GM21390 (cell line): ENCODE data around the gene SEC22C.

Experiments used
- ATAC-seq: cut with Tn5 transposase; IDR thresholded peaks from one replicate; pipeline ENCODE4 v1.9.1; 2021; ENCODE audit not compliant: unreplicated experiment

SEC22C gene

DNA sequence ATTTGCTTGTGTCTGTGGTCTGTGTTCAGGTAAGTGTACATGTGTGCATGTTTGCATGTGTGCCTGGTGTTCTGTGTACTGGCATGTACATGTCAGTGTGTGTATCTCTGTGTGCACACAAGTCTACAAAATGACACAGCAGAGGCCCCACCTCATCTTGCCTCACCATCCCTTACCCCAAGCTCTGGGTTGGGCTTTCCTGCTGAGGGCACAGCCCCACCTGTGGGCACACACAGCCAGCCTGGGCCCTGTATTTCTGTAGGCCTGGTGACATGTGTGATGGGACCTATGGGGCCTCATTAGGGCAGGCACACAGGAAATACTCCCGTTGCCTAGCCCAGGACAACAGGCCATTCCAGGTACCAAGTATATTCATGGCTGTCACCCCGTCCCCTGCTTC, 65.8 kb downstream of the SEC22C start:
- ATAC-seq, result no peak

- no peak for ATAC-seq
These were observed 66.3 kb downstream of the SEC22C start for GRCh38 chr3:42515391-42515916.

- no peak for ATAC-seq
These were observed 66.9 kb downstream of the SEC22C start for GRCh38 chr3:42514876-42515275.

DNA sequence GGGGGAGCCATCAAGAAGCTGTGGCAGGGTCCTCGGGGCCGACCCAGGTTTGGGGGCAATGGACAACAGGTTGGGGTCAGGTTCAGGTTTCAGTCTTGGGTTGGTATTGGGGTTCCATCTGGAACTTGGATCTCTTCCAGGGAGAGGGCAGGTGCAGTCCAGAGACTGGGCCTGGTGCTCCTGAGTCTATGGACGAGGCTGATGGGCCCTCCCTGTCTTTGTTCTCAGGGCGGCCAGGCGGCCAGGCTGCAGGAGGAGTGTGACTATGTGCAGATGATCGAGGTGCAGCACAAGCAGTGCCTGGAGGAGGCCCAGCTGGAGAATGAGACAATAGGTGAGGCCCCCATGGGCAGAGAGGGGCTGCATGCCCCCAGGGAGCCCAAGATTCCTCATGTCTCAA, 68.2 kb downstream of the SEC22C start:
- no peak for ATAC-seq

GRCh38 chr3:42513121-42513520, 68.6 kb downstream of the SEC22C start:
- no peak for ATAC-seq

DNA sequence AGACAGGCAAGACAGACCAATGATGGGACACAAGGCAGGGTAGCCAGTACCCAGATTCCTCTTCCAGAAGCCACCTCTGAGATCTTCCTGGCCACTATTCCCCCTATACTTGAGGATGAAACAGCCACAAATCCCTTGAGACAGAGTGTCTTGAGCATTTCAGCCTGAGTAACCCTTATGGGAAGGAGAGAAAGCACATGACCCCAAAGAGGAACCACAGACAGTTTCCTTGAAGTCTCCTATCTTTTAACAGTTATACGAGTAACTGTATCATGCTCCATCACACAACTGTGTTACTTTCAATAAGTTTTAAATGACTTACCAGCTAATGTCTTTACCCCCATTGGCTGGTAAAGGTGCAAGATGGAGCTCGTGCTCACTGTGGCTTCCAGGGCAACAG, 70.0 kb downstream of the SEC22C start:
- ATAC-seq, result no peak

GRCh38 chr3:42511201-42511600, 70.6 kb downstream of the SEC22C start:
- ATAC-seq, result no peak

- no peak for ATAC-seq
These were observed 71.4 kb downstream of the SEC22C start for GRCh38 chr3:42510325-42510724.

- no peak for ATAC-seq
These were observed 72.7 kb downstream of the SEC22C start for GRCh38 chr3:42509111-42509510.

DNA sequence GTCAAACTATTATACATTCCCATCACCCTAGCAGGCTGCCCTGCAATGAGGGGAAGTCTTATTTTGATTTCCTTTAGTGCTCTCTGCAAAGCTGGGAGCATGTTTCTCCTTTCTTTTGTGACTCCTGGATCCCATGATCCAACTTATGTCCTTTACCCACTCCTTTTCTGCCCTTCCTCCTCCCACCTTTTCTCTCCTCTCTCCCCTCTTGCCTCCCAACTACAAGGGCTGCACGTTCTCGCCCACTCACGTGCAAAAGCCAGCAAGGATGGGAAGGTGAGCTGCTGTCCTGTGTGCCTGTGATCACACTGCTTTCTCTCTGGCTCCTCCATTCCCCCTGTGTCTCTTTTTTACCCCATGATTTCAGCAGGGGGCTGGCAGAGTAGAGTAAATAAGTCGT, 73.2 kb downstream of the SEC22C start:
- ATAC-seq, result no peak

GRCh38 chr3:42507761-42508335, 73.9 kb downstream of the SEC22C start:
- ATAC-seq, result no peak

DNA sequence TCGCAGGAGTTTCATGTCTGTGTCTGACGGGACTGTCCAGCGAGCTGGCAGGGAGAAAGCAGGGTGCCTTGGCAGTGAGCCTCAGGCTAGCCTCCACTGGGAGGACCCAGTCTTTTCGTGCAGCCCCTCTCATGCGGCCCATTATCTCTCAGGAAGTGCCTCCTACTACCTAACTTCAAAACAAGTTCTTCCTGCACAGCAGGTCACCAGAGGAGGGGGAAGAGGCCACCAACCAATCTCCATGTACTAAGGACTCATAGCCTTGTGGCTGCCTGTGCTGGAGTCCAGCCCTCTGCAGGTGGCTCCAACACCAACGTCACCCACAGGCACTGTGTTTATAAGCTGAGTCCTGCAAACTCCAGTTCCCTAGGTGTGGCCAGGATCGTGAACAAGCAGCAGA, 74.5 kb downstream of the SEC22C start:
- no peak for ATAC-seq

DNA sequence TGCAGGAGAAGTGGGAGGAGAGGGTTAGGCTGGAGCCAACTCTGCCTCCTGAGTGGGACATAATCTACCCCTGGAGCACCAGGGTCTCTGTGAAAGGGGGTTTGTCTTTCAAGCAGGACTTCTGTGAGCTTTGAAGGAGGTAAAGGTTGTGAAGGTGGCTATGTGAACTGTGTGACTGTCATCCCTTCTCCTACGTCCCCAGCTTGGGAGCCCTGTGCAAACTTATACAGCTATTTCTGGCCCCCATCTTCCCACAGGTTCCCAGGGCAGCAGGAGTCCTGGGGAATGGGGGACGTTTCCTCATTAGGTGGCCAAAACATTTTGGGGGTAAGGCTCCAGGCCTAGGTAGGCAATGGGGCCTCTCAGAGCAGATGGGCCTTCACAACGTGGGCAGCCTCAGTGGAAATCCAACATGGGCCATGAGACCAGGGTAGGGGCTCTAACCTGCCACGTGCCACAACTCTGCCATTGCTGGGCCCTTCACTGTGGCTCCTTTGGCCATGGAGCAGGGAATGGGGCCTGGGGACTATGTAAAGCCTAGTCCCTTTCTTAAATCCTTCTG, 75.8 kb downstream of the SEC22C start:
- ATAC-seq, result no peak

DNA sequence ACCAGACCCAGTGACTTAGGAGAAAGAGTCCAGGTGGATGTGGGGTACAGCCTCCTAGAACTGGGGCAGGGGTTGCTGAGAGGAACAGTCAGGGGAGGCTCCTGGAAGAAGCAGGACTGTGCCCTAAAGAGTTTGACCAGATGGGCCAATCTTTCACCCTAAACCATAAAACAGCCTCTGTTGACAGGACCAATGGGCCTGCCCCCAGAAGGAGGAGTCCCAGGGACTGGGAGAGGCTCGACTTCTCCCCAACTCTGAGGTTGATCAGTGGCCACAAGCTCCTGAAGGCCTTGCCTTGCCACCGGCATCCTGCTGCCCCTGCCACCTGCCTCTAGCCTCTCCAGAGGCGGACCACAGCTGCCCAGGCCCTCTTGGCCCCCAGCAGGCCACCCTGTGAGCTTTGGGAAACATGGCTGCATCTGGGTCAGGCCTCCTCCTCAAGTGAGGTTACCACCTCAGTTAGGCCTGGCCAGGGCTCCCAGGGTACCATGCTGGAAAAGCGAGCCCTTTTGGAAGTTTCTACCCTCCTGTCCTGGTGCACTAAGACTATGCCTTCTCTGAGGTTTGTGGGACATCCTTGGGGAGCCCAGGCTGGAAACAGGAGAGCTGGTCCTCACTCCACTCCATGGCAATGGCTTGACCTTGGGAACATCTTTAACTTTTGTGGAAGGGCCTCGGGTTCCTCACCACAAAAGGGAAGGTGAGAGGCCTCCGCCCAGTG, 76.5 kb downstream of the SEC22C start:
- no peak for ATAC-seq

DNA sequence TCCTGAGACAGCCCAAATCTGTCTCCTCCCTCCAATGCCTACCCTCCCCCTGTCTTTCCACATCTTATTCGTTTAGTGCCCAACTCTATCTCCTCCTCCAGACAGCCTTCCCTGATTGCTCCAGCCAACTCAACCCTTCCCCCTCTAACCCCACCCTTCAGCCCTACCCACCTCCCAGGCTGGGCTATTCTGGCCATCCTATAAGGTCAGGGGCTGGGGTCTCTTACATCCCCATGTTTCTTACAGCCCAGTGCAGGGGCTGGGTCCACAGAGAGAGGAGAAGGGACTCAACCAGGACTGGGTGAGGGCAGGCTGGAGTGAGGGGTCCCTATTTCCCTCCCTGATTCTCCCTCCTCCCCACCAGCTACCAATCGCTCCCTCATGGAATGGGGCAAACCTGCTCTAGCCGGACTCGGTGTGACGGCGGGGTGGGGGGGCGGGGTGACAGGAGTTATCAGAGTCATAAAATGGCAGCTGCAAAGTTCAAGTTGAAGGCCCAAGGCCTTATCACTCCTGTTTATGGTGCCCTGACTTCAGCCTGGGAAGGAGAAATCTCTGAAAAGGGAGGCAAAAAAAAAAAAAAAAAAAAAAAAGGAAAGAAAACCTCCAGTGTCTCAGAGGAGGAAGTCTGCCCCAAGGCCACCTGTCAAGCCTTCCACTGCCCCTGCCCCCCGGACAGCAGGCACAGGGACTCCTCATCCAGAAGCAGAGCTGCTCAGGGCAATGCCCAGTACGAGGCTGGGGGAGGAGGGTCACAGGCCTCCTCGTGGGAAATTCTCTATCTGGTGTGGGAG, 77.2 kb downstream of the SEC22C start:
- ATAC-seq, result no peak

DNA sequence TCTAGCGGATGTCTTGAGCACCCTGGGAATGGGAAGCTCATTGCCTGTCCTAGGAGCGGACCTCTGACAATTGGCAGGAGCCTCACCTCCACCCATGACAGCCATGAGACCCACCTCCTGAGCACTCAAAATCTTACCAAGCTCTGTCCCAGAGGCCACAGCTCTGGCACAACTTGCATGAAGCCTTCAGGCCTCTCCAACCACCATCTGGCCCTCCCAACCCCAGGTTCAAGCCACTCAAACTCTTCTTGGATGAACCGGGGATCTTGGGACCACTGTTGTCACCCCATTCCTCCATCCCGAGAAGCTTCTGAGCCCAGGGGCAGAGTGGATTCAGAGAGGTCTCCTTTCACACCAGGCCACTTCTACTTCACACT, 77.8 kb downstream of the SEC22C start:
- ATAC-seq, result no peak

DNA sequence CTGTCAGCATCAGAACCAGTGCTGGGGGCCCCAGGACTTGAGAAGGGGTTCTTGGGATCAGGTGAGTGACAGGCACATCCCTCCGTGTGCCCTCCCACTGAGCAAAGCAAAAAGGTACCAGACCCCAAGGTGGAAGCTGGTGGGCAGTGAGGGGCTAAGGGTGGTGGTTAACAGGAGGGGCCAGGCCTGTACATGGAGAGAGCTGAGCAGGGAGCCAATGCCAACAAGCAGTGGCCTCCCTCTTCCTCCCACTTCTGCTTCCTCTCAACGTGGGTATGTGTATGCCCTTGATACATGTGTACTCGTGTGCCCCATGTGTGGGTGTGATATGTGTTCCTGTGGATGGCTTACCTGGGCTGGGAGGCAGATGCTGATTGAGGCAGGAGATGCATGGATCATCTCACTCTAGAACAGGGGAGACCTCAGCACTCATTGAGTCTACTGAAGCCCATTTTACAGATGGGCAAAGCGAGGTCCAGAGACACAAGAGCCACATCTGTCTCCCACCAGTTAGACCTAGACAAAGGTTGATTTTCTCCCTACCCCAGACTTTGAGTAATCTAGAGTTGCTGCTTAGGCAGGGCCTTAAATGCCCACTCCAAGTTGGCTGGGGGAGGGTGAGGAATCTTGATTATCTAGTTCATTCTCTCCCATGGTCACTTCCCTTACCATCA, 78.4 kb downstream of the SEC22C start:
- ATAC-seq, result no peak

DNA sequence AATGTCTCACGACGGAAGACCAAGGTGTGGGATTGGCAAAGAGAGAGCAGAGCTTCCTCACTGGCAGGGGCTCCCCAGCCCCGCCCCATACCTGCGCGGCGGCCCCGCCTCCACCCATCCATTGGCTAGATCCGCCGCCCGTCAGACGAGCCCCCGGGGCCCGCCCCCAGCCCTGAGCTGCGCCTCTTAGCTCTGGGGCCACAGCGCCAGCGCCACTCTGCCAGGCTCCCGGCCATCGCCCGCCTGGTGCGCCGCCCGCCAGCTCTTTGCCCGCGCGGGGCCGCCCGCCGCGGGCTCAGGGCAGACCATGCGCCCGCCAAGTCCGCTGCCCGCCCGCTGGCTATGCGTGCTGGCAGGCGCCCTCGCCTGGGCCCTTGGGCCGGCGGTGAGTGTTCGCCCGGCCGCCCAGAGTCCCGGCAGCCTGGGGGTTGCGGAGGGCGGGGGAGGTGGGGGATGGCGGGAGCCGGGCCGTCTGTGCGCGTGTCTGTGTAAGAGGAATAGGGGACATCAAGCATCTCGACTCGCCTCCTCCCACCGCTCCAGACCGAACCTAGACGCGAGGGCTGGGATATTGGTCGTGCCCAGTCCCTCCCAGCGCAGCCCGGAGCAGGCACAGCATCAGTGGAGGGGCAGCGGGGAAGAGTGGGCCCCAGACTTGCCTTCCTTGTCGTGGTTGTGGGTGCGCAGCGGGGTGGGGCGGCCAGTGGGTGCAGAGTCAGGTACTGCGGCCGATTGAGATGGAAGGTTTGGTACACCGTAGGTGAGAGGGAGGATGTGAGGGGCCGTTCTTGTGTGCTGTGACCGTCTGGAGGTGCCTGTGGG, 79.1 kb downstream of the SEC22C start, which contains the start of gene VIPR1:
Gene VIPR1, plus strand, starts transcription at position 215 of the 822 bp plus-strand sequence. Its CDS starts 93 bp downstream, at position 308.
- ATAC-seq, result peak; percentile 97

GRCh38 chr3:42501681-42502428, 79.9 kb downstream of the SEC22C start:
- peak; percentile 12 for ATAC-seq
